Keratinocyte (primary cell): ENCODE measurements around the gene CD28. TPM values are rescaled to one million over a fixed set of nuclear protein-coding genes. Genes with fewer than 3 reads are reported as not detected.

Source experiments
- DNase-seq: peaks from one replicate; pipeline ENCODE4 v3.0.0-alpha.2; 2011; ENCODE audit warnings: low read depth, missing footprints, low spot score
- FAIRE-seq: peaks from 2 replicates; lab custom pipeline; 2011; peaks lifted over from hg19 to GRCh38; lab: Jason Lieb, UNC
- H2AFZ ChIP-seq: 2 replicates; pipeline ENCODE4 v1.6.0; 2012; ENCODE audit warnings: low read length, control low read depth, inconsistent platforms; ENCODE audit not compliant: control insufficient read depth
- H3K27ac ChIP-seq: 2 replicates; pipeline ENCODE4 v1.5.1; 2011; ENCODE audit warnings: low read length; ENCODE audit not compliant: control insufficient read depth, insufficient read depth
- H3K27me3 ChIP-seq: 3 replicates; pipeline ENCODE4 v1.6.0; 2011; ENCODE audit warnings: low read length; ENCODE audit not compliant: control insufficient read depth, insufficient read depth; ENCODE audit errors: extremely low read depth
- H3K36me3 ChIP-seq, 2 experiments: 2 replicates in 1 of 2; 3 replicates in 1 of 2; pipeline ENCODE4 v1.5.1; 2011; ENCODE audit warnings: low read length in 2 of 2, mild to moderate bottlenecking in 1 of 2; ENCODE audit not compliant: control insufficient read depth in 2 of 2, insufficient read depth in 2 of 2; ENCODE audit errors: extremely low read depth in 1 of 2
- H3K4me1 ChIP-seq: 3 replicates; pipeline ENCODE4 v1.5.1; 2011; ENCODE audit warnings: low read length; ENCODE audit not compliant: control insufficient read depth, insufficient read depth; ENCODE audit errors: extremely low read depth
- H3K4me2 ChIP-seq: 3 replicates; pipeline ENCODE4 v1.6.0; 2011; ENCODE audit warnings: low read depth, low read length; ENCODE audit not compliant: control insufficient read depth, insufficient read depth; ENCODE audit errors: extremely low read depth
- H3K4me3 ChIP-seq, 3 experiments: fragments of 200-600 bp in 1 of 3; sonication (generic) in 1 of 3; 2 replicates in 2 of 3; 3 replicates in 1 of 3; pipeline ENCODE4 v1.5.1; 2011 to 2016; ENCODE audit warnings: low read length in 3 of 3, mild to moderate bottlenecking in 3 of 3, control low read depth in 2 of 3, inconsistent platforms in 1 of 3, low read depth in 1 of 3, mixed read lengths in 1 of 3, mixed run types in 1 of 3, moderate library complexity in 1 of 3; ENCODE audit not compliant: control insufficient read depth in 2 of 3, insufficient read depth in 2 of 3; ENCODE audit errors: extremely low read depth in 1 of 3
- H3K79me2 ChIP-seq: 2 replicates; pipeline ENCODE4 v1.6.0; 2012; ENCODE audit warnings: low read length; ENCODE audit not compliant: control insufficient read depth, insufficient read depth
- H3K9ac ChIP-seq: 3 replicates; pipeline ENCODE4 v1.6.0; 2011; ENCODE audit warnings: low read length; ENCODE audit not compliant: control insufficient read depth, insufficient read depth; ENCODE audit errors: extremely low read depth
- H3K9me1 ChIP-seq: 3 replicates; pipeline ENCODE4 v1.6.0; 2011; ENCODE audit warnings: low read length; ENCODE audit not compliant: control insufficient read depth, insufficient read depth; ENCODE audit errors: extremely low read depth
- H3K9me3 ChIP-seq: 2 replicates; pipeline ENCODE4 v1.5.1; 2012; ENCODE audit warnings: low read depth, low read length; ENCODE audit not compliant: control insufficient read depth
- H4K20me1 ChIP-seq: 3 replicates; pipeline ENCODE4 v1.6.0; 2011; ENCODE audit warnings: low read length; ENCODE audit not compliant: control insufficient read depth, insufficient read depth; ENCODE audit errors: extremely low read depth
- EZH2 ChIP-seq: IDR thresholded peaks from one replicate; pipeline ENCODE4 v1.6.1; 2012; ENCODE audit warnings: inconsistent platforms, mild to moderate bottlenecking, low read length, moderate library complexity
- dilution Hi-C: fragments of 300-500 bp; cut with MboI; formaldehyde crosslinking; loops from one replicate; pipeline ENCODE4 v1.7.0; 2020; ENCODE audit warnings: low sequenced_read_pairs; ENCODE audit not compliant: extremely low pct_ligation_motif_present
- polyA plus RNA-seq, 5 experiments: library from polyadenylated mRNA; depleted of rRNA in 3 of 5; stranded (reverse) in 3 of 5; stranded (forward) in 1 of 5; unstranded in 1 of 5; fragments of >200 nt; gene quantifications; 1 replicate in 1 of 5; 2 replicates in 3 of 5; 3 replicates in 1 of 5; pipeline versions ENCODE4 v1.2.1 to v1.2.3, GENCODE V29; 2011 to 2012; ENCODE audit warnings: missing spikeins in 2 of 5, low read depth in 1 of 5, low replicate concordance in 1 of 5
- TF ChIP-seq, protein P1 (sequence below), 3 experiments: IDR thresholded peaks in 1 of 3; conservative IDR thresholded peaks in 1 of 3; optimal IDR thresholded peaks in 1 of 3; 2 replicates in 2 of 3; 3 replicates in 1 of 3; pipeline versions ENCODE3 to v1.5.1; 2011; ENCODE audit warnings: low read length in 3 of 3, mild to moderate bottlenecking in 3 of 3, moderate library complexity in 2 of 3, control low read depth in 1 of 3, inconsistent platforms in 1 of 3; ENCODE audit not compliant: insufficient read depth in 2 of 3; ENCODE audit errors: extremely low read depth in 1 of 3

Gene CD28
- polyA plus RNA-seq, 1 donor (not counting 4 experiments of a cell fraction or from before 2014, with no cell fraction given) = 0.01 TPM

DNA sequence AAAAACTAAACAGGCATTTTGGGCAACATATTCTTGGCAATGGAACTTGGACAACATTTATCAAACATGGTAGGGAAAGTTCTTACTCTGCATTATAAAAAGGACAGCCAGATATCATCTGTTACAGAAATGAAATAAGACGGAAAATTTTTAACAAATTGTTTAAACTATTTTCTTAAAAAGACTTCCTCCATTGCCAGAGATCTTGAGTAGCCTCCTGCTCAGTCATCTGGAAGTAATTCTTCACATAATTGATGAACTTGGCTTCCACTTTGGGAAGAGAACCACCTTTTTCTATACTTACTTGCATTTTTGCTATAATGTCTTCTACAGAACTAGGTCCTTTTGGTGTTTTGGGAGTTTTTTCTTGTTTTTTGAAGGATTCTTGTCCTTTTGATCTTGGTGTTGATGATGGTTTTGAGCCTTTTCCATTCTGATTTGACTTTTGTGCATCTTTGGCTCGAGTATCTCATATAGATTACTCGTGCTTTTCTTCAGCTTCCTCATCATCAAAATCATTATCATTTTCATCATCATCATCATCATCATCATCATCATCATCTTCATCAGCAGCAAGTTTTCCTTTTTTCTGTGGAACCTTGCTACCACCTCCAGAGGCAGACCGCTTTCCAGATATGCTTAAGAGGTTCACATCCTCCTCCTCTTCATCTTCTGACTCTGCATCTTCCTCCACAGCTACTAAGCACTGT is 66.2 kb downstream of the CD28 start:
- no peaks in the 10 kb centered on the region for H3K27me3 ChIP-seq
- H2AFZ ChIP-seq = no peak overlapping the region

DNA sequence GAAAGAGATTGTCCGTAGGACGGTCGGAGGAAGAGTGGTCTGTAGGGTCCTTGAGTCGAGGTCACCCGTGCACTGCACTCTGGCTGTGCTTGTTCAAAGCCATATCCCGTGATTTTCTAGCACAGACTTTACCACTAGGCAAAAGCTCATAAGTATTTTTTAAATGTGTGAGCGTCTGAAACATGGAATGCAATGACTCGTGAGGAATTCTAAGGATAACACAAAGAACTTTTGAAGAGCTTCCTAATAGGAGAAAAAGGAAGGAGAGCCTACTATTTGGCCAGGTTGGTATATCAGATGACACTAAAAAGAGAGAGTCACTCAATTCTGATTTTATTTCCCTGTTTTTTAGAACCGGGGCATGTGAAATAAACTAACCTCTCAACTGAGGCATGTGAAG is 68.3 kb downstream of the CD28 start:
- Histone ChIP-seq H2AFZ (no peak overlapping the region), H3K9ac (no peak overlapping the region), H3K36me3 (no peaks in the 10 kb centered on the region), H3K27ac (no peak overlapping the region), H3K4me2 (no peak overlapping the region), H3K27me3 (no peaks in the 10 kb centered on the region), H3K4me1 (no peaks in the 10 kb centered on the region), H4K20me1 (no peaks in the 10 kb centered on the region), H3K9me3 (no peaks in the 10 kb centered on the region), H3K4me3 (no peak overlapping the region), H3K79me2 (no peaks in the 10 kb centered on the region), H3K9me1 (no peaks in the 10 kb centered on the region)
- dilution Hi-C loops = no loop called here
- no peak for TF ChIP-seq EZH2
- TF ChIP-seq, protein P1, sequence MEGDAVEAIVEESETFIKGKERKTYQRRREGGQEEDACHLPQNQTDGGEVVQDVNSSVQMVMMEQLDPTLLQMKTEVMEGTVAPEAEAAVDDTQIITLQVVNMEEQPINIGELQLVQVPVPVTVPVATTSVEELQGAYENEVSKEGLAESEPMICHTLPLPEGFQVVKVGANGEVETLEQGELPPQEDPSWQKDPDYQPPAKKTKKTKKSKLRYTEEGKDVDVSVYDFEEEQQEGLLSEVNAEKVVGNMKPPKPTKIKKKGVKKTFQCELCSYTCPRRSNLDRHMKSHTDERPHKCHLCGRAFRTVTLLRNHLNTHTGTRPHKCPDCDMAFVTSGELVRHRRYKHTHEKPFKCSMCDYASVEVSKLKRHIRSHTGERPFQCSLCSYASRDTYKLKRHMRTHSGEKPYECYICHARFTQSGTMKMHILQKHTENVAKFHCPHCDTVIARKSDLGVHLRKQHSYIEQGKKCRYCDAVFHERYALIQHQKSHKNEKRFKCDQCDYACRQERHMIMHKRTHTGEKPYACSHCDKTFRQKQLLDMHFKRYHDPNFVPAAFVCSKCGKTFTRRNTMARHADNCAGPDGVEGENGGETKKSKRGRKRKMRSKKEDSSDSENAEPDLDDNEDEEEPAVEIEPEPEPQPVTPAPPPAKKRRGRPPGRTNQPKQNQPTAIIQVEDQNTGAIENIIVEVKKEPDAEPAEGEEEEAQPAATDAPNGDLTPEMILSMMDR (optimal IDR thresholded peaks at IDR 0.05 in 1 of 3, IDR thresholded peaks at IDR 0.05 in 1 of 3, conservative IDR thresholded peaks at IDR 0.05 in 1 of 3; ENCODE audit: extremely low read depth in 1 of 3, insufficient read depth in 2 of 3, low read length in 3 of 3) = no peak
- FAIRE-seq (no peak), DNase-seq (no peak)

More for the DNA sequence above, 66.2 kb downstream of the CD28 start:
- H3K9ac ChIP-seq = no peak overlapping the region
- no peaks in the 10 kb centered on the region for H3K4me1 ChIP-seq
- no peaks in the 10 kb centered on the region for H3K79me2 ChIP-seq
- no peaks in the 10 kb centered on the region for H3K9me1 ChIP-seq
- H3K4me2 ChIP-seq = no peak overlapping the region
- dilution Hi-C loops = no loop called here
- H3K4me3 ChIP-seq = no peak overlapping the region
- H3K9me3 ChIP-seq = no peaks in the 10 kb centered on the region
- H3K27ac ChIP-seq = no peak overlapping the region
- DNase-seq (no peak), FAIRE-seq (no peak)
- no peaks in the 10 kb centered on the region for H3K36me3 ChIP-seq
- TF ChIP-seq, protein P1 (optimal IDR thresholded peaks at IDR 0.05 in 1 of 3, IDR thresholded peaks at IDR 0.05 in 1 of 3, conservative IDR thresholded peaks at IDR 0.05 in 1 of 3; ENCODE audit: extremely low read depth in 1 of 3, insufficient read depth in 2 of 3, low read length in 3 of 3) = no peak
- no peak for TF ChIP-seq EZH2
- H4K20me1 ChIP-seq = no peaks in the 10 kb centered on the region
